Jurkat, Clone E6-1 (cell line): Measurements from ENCODE around the gene TRIM74. TPM values are rescaled to one million over a fixed set of nuclear protein-coding genes. Genes with fewer than 3 reads are reported as not detected.
"Not testable (repeated sequence)": the region's sequence is repeated elsewhere in the genome, so short reads cannot be mapped to it uniquely, and the experiment has no call there.

ENCODE experiments used
- DNase-seq: peaks from one replicate; pipeline ENCODE4 v3.0.0-alpha.2; 2011; ENCODE audit warnings: low read depth, low spot score
- H3K4me3 ChIP-seq: 2 replicates; pipeline ENCODE4 v1.5.1; 2011; ENCODE audit warnings: mild to moderate bottlenecking, low read length, control low read depth, moderate library complexity
- polyA plus RNA-seq: library from polyadenylated mRNA; unstranded; fragments of >200 nt; gene quantifications from one replicate; pipeline ENCODE4 v1.2.1, GENCODE V29; 2012; ENCODE audit warnings: missing spikeins; ENCODE audit not compliant: insufficient read length, insufficient read depth

The TRIM74 gene
- polyA plus RNA-seq, result 3.2 TPM

DNA sequence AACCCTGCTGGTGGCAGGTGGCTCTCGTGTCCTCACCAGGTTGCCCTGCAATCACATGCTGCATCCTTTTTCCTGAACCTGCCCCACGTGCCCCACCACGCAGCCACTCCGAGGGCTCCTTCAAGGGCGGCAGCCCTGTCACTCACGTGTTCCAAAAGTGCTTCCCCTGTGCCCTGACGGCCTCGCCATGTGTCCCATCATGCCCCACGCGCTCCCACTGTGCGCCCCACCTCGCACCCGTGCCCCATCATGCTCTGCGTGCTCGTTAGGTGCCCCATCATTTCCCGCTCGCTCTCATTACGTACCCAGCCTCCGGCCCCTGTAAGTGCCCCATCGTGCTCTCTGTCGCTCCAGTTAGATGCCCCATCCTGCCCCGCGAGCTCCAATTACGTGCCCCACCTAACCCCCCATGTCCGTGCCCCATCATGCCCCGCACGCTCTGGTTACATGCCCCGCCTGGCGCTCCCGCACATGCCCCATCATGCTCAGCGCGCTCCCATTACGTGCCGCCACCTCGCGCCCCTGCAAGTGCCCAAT lies at the start of gene TRIM74:
TRIM74 (minus strand) TSS at position 487 of the 537 bp plus-strand sequence. CDS start 3,309 bp downstream, outside the sequence.
- not testable (repeated sequence) for DNase-seq, H3K4me3 ChIP-seq

DNA sequence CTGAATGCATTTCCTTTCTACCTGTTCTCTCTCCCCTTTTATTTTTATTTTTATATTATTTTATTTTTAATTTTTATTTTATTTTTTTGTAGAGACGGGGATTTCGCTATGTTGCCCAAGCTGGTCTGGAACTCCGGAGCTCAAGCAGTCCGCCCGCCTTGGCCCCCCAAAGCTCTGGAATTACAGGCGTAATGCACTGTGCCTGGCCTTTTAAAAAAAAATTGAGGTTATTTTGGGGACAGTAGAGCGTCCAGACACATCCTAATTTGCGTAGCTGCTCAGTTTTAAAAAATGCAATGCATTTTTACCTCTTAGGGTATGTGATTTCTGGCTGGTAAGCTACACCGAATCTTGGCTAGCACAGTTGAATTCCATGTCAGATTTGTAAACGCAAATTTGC lies 37.2 kb upstream of the TRIM74 start:
- not testable (repeated sequence) for DNase-seq
- H3K4me3 ChIP-seq, result peak overlapping the region; percentile 53

DNA sequence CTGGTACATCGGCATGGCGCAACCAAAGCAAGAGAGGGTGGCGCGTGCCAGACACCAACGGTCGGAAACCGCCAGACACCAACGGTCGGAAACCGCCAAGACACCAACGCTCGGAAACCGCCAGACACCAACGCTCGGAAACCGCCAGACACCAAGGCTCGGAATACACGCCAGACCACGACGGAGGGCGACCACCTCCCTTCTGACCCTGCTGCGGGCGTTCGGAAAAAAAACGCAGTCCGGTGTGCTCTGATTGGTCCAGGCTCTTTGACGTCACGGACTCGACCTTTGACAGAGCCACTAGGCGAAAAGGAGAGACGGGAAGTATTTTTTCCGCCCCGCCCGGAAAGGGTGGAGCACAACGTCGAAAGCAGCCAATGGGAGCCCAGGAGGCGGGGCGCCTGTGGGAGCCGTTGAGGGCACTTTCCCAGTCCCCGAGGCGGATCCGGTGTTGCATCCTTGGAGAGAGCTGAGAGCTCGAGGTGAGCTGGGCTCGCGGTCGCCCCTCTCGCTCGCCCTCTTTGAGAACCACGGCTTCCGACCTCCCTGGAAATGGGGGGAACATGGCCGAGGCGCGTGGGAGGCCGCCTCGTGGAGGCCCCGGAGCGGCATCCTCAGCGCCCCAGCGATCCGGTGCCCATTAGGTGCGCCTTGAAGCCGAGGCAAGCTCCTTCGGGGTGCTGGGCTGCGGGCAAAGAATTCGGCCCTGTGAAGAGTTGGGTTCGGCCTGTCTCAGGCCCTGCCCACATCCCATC lies 36.6 kb upstream of the TRIM74 start:
- H3K4me3 ChIP-seq, result peak overlapping the region; percentile 55
- peak; percentile 96 for DNase-seq

DNA sequence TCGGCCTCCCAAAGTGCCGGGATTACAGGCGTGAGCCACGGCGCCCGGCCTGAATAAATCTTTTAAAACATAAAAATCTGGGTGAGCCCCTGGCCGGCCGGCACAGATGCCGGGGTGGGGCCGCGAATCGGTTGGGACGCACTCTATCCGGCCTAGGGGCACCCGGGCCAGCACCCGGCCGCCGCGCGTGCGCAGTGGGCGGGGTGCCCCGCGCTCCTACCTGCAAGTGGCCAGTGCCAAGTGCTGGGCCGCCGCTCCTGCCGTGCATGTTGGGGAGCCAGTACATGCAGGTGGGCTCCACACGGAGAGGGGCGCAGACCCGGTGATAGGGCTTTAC lies 36.1 kb upstream of the TRIM74 start:
- not testable (repeated sequence) for DNase-seq

DNA sequence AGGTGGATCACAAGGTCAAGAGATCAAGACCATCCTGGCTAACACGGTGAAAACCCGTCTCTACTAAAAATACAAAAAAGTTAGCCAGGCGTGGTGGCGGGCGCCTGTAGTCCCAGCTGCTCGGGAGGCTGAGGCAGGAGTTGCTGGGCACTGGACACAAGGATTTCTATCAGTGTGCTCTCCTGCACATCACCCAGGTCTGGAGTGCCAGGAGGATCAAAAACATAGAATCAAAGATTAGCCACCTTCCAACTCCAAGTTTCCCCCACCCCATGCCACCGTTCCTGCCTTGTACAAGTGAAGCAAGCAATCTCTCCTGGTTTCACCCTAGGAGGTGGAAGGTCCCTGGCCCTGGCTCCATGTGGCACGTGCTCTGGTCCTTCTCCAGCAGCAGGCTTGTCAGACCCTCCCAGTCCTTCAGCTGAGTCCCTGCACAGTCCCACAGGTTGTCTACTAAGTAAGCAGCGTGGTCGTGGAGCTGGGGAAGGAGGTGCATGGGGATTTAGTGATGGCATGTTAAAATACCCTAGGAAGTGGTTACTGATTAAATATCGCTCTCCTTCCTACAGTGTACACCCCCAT lies 28.7 kb upstream of the TRIM74 start:
- DNase-seq, H3K4me3 ChIP-seq: not testable (repeated sequence)

More for the DNA sequence above, 36.1 kb upstream of the TRIM74 start:
- H3K4me3 ChIP-seq, result peak overlapping the region; percentile 51

DNA sequence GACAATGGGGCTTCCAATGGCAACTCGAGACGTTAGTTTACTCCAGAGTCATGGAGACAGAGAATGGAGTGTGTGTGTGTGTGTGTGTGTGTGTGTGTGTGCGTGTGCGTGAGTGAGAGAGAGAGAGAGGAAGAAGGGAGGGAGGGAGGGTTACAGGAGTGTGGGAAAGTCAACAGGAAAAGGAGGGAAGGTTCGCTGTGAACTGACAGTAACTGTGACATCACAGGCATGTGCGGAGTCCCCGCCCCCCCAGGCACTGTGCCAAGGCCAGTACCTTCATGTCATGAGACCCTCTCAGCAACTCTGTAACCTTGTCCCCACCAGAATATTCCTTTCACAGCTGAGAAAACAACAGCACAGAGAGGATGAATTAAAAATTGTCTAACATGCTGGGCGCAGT lies 28.2 kb upstream of the TRIM74 start:
- H3K4me3 ChIP-seq, DNase-seq: not testable (repeated sequence)

DNA sequence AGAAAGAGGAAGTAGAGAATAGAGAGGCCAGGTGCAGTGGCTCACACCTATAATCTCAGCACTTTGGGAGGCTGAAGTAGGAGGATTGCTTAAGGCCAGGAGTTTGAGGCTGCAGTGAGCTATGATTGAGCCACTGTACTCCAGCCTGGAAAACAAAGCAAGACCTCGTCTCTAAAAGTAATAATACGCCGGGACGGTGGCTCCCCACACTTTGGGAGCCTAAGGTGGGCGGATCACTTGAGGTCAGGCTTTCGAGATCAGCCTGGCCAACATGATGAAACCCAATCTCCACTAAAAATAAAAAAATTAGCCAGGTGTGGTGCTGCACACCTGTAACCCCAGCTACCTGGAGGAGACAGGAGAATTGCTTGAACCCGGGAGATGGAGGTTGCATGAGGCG lies 26.2 kb upstream of the TRIM74 start:
- DNase-seq, H3K4me3 ChIP-seq: not testable (repeated sequence)

DNA sequence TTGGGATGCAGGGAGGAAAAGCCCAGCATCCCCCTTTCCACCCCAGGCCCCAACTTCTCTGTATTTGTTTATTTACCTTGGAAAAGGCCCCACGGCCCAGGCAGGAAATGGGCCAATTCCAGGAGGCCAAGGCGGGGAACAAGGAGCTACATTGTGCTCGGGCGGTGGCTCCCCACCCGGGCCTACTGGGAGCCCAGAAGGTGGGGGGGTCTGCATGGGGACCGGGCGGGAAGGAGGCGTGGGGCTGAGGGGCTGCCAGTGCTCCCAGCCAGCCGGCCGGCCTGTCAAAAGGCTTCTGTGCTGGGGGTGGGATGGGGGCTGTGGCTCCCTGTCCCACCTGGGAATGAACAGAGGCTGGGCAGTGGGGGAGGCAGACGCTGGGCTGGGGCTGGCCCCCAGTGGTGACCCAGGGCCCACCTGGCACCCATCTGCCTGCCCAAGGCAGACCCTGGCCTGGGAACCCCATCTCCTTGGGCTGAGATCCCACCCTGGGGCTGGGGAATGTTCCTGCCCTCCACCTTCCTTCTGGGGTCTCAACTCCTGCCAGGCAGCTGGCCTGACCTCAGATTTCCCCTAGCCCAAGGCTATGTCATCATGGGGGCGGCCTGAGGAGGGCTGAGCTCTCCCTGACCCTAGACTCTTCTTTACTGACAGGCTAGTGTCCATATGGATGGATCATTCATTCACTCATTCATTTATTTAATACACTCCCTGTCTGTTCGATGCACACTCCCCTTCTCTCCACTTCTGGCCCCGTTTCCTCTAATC lies 21.1 kb upstream of the TRIM74 start:
- DNase-seq, H3K4me3 ChIP-seq: not testable (repeated sequence)

DNA sequence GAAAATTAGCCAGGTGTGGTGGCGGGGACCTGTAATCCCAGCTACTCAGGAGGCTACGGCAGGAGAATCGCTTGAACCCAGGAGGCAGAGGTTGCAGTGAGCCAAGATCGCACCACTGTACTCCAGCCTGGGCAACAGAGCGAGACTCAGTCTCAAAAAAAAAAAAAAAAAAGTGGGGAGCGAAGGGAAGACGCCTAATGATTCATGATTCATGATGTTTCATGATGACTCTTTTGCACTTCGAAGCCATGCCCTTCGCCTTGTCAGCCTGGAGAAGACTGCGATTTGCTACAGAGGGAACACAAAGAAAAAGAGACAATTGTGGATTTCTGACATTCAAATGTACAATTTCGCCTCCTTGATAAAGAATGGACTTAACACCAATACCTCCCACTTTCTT lies 12.8 kb upstream of the TRIM74 start:
- DNase-seq, result not testable (repeated sequence)

DNA sequence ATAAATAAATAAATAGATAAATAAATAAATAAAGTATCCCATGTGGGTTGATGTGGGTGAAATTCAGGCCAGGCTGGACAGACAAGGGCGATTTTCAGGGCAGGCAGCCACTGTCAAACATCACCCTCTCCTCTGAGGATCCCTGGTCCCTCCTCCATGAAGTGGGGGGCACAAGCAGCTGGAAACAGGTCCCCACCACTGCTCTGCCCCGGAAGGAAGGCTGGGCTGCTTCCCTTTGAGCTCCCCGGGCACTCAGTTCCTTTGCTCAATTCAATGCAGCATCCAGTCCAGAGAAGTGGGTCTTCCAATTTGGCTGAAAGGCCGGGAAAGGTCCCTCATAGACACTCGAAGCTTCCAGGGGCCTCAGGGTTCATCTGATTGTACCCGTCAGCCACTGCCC lies 11.1 kb upstream of the TRIM74 start:
- not testable (repeated sequence) for DNase-seq, H3K4me3 ChIP-seq

More for the DNA sequence above, 12.8 kb upstream of the TRIM74 start:
- H3K4me3 ChIP-seq, result not testable (repeated sequence)

DNA sequence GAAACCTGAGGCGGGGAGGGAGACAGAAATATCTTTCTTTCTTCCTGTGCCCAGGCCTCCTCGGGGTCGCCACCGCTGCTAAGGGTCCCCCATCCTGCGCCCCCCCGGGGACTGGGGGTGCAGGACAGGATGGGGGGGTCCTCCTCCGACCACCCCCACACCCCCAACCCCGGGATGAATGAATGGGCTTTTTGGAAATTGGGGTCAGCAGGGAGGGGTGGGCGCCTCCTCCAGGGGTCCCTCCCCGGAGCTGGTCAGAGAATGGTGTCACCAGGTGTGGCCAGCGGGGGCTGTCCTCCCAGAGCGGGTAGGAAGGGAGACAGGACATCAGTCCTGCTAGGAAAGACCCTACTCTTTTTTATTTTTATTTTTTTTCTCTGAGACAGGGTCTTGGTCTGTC lies 7.2 kb upstream of the TRIM74 start:
- H3K4me3 ChIP-seq, DNase-seq: not testable (repeated sequence)

DNA sequence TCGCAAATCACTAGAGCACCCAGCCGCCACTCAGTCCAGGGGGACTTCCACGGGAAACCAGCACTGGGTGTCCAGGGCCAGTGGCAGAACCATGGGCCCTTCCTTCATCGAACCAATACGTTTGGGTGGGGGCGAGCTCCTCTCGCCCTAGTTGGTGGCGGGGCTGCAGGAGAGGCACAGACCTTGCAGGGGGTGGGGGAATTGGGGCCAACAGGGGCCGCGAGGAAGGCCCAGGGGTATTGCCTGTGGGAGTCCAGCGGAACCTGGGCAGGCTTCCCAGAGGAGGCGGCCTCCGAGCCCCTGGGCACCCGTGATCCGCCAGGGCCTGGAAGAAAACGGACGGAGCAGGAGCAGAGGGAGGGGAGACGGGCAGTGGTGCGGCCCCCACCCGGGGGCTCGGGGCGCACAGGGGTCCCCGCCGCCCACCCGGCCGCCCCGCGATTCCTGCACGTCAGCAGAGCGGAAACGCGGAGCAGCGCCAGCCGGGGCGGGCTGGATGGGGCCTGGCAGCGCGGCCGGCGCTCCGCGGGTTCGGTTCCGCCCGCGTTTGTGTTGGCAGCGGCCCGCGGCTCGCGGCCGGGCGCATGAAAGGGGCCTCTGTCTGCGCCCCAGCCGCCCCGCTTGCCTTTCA lies 6.5 kb upstream of the TRIM74 start:
- DNase-seq, H3K4me3 ChIP-seq: not testable (repeated sequence)

DNA sequence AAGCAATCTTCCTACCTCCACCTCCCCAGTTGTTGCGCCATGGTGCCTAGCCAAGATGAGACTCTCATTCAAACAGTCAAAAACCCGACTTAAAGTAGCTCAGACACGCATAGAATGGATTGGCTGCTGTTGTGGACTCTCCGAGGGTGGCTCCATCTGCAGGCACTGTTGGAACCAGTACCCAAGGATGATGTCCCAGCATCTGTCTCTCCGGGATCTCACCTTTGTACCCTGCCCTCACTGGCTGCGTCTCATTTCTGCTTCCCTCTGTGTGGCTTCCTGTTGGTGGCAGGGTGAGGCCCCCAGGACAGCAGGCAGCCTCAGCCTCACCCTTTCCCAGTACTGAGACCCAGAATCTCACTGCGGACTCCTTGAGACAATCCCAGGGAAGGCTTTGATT lies 5.5 kb upstream of the TRIM74 start:
- not testable (repeated sequence) for H3K4me3 ChIP-seq, DNase-seq

DNA sequence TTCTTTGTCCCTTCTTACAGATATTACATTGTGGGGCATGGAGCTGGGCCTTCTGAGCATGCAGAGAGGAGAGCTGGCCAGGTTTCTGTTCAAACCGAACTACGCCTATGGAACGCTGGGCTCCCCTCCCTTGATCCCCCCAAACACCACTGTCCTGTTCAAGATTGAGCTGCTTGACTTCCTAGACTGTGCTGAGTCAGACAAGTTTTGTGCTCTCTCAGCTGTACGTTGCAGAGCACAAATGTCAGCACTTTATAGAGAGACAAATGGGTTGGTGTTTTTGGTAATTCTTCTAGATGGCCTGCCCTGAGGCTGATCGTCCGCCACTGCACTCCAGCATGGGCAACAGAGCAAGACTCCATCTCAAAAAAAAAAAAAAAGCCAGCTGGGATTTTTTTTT lies 2.2 kb upstream of the TRIM74 start:
- DNase-seq, H3K4me3 ChIP-seq: not testable (repeated sequence)

DNA sequence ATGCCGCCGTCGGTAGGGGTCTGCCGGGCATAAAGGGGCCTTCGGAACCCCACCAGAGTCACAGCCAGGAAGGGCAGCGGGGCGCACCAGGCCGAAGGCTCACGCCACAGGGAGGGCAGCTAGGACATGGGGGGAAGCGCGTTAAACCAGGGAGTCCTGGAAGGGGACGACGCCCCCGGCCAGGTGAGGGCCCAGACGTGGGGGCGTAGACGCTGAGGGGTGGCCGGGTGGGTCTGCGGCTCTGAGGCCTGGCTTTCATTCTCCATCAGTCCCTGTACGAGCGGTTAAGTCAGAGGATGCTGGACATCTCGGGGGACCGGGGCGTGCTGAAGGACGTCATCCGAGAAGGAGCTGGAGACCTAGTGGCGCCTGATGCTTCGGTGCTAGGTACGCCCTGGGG lies 422 bp upstream of the TRIM74 start:
- H3K4me3 ChIP-seq, DNase-seq: not testable (repeated sequence)

DNA sequence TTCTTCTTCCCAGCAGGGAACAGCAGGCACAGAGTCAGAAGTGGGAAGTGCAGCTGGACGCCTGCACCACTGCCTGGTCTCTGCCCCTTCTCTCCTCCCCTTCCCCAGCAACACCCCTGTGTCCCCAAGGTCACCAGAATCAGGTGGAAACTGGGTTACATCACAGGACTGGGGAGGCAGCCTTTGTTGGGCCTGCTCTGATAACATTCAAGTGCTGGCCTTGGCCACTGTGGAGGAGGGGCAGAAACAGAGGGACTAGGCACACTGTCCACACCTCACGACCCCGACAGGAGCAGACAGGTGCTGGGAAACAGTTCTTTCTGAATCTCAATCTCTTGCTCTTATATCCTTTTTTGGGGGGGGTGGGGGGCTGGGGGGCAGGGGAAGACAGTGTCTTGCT lies 2.4 kb downstream of the TRIM74 start:
- H3K4me3 ChIP-seq, DNase-seq: not testable (repeated sequence)

DNA sequence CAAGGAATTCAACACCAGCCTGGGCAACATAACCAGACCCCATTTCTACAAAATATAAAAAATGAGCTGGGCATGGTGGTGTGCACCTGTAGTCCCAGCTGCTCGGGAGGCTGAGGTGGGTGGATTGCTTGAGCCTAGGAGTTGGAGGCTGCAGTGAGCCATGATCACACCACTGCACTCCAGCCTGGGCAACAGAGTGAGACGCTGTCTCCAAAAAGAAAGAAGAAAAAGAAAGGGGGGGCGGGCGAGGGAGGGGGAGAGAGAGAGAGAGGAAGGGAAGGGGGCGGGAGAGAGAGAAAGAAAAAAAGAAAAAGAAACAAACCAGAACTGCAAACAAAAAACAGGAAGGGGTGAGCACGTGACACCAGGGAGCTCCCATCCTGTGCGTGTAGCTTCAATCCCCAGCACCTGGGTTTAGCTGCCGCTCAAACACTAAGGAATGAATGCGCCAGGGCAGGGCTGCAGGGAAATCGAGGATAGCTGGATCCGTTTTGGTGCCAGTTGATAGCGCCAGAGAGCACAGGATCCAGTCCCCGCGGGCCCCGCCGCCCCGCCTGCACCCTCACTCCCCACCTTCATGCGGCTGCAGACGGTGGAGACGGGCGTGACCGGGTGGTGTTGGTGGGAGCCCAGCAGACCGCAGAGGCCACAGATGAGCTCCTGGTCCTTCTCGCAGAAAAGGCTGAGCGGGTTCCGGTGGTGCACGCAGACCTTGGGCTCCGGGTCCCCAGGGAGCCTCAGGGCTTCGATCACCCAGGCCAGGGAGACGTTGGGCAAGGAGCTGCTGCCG lies 3.9 kb downstream of the TRIM74 start:
- H3K4me3 ChIP-seq, DNase-seq: not testable (repeated sequence)

DNA sequence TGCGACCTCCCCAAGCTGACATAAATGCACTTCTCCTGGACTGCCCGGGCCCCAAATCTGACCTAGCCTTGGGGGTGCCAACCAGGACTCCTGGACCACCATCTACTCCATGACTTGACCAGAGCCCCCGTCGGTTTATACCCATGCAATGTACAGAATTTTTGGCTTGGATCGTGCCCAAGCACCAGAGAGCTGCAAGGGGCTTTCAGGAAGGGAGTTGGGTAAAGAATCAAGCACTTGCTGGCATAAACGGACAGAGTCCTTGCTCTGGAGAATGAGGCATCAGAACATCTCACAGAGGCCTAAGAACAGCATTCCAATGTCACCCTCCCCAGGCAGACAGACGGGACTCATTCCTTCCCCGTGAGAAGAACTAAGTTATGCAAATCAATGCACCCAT lies 6.2 kb downstream of the TRIM74 start:
- not testable (repeated sequence) for DNase-seq, H3K4me3 ChIP-seq

DNA sequence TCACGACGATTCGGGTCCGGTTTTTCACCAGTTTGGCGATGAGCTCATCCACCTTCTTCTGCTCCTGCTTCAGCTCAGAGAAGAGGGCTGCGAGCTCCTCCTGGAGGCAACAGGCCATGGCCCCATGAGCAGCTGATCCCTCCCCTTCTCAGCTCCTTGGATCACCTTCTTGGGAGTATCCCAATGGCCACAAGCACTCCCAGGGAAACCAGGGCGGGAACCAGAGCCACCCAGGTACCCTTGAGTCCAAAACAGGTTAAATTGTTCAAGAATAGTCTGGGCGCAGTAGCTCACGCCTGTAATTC lies 8.0 kb downstream of the TRIM74 start:
- not testable (repeated sequence) for DNase-seq, H3K4me3 ChIP-seq
